ENCODE results near the gene GALNT14.
"Not testable (repeated sequence)": the region's sequence is repeated elsewhere in the genome, so short reads cannot be mapped to it uniquely, and the experiment has no call there.

The GALNT14 gene, protein sequence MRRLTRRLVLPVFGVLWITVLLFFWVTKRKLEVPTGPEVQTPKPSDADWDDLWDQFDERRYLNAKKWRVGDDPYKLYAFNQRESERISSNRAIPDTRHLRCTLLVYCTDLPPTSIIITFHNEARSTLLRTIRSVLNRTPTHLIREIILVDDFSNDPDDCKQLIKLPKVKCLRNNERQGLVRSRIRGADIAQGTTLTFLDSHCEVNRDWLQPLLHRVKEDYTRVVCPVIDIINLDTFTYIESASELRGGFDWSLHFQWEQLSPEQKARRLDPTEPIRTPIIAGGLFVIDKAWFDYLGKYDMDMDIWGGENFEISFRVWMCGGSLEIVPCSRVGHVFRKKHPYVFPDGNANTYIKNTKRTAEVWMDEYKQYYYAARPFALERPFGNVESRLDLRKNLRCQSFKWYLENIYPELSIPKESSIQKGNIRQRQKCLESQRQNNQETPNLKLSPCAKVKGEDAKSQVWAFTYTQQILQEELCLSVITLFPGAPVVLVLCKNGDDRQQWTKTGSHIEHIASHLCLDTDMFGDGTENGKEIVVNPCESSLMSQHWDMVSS

DNA sequence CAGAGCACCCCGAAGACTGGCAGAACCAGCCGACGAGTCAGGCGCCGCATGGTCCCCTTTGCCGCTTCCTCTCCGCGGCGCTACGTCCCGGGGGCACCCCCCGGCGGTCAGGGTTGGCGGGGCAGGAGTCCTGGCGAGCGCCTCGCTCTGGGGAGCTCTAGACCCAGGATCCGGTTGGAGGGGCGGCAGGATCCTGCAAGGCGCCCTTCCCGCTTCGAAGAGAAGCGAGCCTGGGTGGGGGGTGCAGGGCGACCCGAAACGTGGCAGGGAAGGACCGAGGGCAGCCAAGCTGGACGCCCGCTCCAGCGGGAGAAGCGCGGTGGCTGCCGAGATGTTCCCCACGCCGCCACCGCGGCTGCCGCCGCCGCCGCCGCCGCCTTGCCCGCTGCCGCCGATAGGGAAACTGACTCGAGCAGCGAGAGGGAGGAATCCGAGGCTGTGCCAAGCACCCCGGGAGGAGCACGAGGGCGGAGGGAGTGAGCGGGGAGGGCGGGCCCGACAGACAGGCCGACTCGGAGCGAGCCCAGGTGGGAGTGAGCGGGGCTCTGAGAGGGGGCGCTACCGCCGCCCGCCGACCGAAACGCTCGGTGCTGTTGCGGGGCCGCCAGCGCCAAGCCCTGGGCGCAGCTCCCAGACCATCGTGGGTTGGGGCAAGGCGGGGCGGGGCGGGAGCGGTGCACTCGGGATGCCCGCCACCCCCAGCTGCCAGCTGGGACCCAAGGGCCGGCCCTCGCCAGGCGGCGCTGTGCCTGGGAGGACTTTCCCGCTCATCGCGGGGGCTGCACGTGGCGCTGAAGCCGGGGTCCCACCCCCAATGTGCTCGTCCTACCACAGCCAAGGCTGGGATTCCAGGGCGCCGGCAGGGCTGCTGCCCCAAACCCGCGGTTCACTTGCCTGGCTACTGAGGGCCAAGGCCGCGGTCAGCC is at the start of gene GALNT14:
Gene GALNT14, minus strand, starts transcription at position 404 of the 926 bp plus-strand sequence. Its CDS starts 354 bp downstream, at position 50.
- DNase-seq (ENCODE audit: low spot score): no peak

DNA sequence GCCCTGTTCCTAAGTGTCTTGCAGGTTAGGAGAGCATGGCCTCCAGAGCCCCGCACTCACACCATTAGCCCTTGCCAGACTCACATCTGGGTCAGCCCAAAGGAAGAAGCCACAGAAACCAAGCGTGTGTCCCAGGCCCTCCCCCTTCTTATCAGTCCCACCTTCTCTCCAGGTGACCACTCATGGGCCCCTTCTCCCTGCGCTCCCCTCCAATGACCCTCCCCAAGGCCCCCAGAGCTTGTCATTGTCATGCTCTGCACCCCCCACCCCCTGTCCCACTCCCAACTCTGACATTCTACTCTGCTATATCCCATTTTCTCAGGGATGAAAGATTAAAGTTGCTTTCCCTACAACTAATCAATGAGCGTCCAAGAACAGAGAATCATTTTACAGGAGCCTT is 48.9 kb upstream of the GALNT14 start:
- DNase-seq (ENCODE audit: low spot score): no peak

DNA sequence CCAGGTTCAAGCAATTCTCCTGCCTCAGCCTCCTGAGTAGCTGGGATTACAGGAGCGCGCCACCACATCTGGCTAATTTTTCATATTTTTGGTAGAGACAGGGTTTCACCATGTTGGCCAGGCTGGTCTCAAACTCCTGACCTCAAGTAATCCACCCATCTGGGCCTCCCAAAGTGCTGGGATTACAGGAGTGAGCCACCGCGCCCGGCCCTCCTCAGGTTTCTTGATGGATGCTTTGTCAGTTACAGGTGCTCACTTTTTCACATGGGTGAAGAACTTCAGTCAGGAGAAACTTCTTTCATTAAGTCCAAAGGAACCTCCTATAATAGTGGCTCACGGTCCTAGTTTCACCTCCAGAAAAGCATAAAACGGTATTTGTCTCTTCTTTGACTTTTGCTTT is 45.7 kb upstream of the GALNT14 start:
- DNase-seq (ENCODE audit: low spot score): not testable (repeated sequence)

DNA sequence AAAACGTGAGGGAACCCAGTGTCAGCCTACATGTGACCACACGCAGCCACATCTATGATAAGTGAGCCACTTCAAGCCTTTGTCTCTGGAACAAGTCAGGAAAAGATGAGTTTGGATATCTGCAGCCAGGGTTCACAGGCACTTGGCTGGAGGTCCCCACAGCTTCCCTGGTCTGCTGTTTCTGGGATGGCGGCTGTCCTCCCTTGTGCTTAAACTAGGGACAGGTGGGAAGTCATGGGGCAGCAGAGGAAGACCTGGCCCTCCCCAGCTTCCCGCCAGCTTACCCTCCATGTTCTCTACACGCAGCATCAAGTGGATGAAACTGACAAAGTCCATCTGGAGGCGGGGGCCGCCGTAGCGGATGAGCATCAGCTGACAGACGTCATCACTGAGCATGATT is 38.5 kb upstream of the GALNT14 start:
- no peak for DNase-seq (ENCODE audit: low spot score)

DNA sequence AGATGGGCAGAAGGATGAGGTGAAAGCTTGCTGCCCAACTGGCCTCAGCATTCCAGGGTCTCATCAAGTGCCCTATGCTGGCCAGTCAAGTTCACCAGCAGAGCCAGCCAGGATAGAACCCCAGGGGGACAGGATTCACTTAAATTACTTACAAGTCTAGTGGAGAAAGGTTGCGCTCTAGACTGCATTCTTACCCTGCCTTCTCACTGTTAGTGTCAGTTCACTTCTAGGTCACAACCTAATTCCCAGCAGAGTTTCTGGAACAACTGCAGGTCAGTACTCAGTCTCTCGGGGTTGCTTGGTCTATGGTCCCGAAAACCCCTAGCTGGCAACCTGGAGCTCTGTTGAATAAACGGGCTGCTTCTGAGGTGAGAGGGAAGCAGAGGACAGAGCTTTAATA is 32.9 kb upstream of the GALNT14 start:
- DNase-seq (ENCODE audit: low spot score): no peak

DNA sequence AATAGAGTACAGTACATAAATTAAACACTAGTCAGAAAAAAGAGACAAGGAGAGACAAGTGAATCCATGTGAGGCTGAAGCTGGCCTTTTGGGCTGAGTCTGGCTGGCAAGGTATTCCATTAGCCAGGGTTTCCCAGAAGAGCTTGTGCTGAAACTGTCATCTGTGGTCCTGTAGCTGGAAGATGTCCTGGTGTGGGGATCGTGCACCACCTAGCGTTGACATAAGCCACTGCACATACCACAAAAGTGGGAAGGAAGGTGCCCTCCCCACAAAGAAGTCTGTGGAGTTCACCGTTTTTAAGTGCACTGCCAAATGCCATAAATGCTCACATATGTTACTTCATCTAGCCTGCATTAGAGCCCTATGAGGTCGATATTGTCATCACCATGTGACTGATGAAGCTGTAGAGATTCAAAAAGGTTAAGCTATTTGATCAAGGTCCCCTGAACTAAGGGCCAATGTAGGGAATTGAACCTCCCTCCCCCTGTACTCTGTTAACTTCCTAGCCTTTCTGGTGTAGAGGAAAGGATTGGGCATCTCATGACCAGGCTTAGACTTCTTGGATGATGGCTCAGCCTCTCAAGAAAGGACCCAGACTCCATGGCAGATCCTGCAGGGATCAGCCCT is 31.9 kb upstream of the GALNT14 start:
- peak; percentile 59 for DNase-seq (ENCODE audit: low spot score)

DNA sequence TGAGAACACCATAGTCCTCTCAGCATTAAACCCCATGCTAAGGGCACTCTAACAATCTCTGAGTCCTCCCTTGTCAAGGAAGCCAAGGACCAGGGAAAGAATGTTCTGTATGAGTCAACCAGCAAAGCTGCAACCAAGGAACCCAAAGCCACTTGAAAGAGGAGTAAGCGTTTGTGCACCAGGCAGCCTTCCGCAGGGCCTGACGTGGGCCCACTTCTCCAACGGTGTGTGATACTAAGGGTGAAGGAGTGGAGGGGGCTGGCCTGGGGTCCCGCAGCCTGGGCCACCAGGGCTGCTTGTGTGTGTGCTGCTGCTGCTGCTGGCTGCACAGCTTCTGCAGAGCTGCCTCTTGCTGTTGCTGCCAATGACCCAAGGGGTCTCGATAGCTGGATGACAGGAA is 30.1 kb upstream of the GALNT14 start:
- DNase-seq (ENCODE audit: low spot score): no peak

DNA sequence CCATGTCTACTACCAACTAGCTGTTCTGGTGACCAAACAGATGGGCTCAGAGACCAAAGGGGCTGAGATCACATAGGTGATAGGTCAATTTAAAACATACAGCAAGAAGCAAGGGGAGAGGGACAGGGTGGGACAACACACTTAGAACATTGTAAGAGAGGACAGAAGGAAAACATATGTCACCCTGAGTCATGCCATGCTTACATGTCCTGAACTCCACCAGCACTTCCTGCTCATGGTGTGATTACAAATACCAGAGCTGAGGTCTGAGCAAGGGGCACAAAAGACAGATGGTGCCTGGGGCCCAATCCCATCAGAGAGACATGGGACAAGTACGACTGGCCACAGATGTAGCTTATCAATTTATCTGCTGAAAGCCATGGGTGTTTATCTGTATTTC is 28.7 kb upstream of the GALNT14 start:
- DNase-seq (ENCODE audit: low spot score): no peak

DNA sequence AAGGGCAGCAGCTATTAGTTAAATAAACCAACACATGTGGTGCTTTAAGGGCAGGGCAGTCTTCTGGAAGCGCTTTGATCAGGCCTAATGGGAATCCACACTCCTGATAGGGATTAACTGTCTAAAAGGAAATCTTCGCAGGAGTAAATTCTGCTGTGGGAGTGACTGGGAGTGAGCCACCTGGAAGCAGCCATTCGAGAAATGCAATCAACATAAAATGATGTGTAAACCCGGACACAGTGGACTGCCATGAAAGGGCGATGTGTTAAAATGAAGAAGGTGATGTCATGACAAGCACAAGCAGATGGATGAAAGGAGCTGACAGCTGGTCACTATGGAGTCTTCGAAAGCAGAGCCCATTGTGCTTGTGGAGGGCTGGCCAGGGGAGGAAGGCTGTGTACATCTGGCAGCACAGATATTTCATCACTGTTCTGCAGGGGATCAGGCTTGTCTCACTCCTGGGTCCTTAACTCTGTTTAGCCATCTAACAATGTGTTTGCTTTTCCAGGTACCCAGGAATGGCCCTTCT is 24.8 kb upstream of the GALNT14 start:
- DNase-seq (ENCODE audit: low spot score): no peak

DNA sequence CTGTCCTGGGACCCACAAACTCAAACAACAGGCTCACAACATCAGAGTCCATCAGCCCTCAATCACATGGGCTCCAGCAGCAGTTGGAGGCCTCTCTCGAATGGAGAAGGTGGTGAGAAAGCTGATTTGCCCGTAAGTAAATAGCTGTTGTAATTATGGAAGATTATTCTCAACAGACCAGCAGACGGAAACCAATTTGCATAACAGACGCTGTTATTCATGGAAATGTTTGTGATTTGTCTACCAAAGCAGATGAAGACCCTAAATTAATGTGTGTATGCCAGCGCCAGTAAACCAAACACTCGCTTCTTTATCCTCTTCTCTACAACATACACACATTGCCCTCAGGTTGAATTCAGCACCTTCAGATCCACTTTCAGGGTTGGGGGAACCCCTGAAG is 23.4 kb upstream of the GALNT14 start:
- no peak for DNase-seq (ENCODE audit: low spot score)

DNA sequence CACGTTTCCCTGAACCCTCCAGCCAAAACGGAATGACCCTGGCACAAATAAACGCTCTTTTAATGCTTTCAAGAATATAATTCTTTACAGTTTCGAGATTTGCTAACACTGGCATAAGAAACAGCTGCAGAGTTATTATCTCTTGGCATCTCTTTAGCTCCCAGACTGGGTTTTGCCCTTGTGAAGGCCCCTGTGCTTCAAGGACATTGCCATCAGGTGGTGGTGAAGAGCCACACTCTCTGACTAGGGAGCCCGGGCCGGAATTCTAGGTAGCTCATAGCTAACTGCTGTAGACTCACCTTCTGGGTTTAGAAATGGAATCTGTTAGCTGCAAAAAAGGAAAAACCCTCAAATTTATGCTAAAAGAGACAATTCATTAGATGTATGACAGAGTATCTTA is 13.3 kb upstream of the GALNT14 start:
- DNase-seq (ENCODE audit: low spot score): peak; percentile 12

DNA sequence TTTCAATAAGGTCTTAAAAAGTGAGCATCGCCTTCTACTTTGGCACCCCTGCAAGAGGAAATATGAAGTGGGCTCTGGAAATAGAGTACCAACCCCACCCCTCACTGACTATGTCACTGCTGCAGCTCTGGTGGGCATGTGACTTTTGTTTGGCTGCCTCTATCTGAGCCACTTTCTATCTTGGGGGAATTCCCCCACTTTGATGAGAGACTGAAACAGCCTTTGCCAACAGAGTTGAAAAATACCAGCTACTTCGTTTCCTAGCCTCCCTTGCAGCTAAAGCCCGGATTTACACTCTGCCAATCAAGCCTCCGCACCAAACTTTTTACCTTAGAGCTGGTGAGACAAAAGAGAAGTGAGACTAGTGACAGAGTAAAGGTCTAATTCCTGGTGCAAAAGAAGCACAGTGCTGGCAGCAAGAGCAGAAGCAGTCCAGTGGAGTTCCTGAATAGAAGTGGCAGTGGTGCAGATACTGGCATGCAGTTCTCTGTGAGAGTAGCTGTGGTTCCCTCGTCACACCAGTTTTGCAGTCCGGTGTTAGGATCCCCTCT is 12.0 kb upstream of the GALNT14 start:
- no peak for DNase-seq (ENCODE audit: low spot score)

DNA sequence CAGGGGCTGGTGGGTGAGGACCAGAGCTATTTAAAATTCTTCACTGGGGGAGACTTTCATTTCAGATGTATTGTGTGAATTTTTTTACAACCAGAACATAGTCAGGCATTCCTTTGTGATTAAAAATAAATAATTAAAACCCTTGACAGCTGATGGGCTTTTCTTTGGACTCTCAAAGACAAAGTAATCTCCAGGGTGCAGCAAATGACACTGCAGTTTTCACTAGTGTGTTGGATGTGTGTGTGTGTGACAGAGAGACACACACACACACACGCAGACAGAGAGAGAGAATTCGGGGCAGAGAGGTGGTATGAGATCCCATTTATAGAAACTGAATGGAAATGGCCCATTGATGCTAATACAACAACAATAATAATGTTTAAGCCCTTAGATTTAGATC is 10.3 kb upstream of the GALNT14 start:
- no peak for DNase-seq (ENCODE audit: low spot score)

DNA sequence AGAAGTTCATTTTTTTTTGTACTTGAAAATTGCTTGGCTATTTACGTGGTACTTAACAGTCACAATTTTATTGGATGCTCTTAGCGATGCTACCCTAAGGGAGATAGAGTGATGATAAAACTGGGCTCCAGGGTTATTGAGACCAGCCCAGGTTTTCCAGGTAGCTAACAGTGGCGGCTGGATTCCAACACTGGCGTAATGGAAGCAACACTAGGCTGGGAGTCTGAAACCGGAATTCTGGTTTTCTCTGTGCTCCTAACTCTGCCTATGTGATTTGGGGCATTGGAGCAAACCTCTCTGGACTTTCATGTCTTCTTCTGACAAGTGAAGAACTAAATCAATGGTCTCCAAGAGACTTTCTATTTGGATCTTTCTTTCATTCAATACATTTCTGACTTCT is 9.4 kb upstream of the GALNT14 start:
- no peak for DNase-seq (ENCODE audit: low spot score)

DNA sequence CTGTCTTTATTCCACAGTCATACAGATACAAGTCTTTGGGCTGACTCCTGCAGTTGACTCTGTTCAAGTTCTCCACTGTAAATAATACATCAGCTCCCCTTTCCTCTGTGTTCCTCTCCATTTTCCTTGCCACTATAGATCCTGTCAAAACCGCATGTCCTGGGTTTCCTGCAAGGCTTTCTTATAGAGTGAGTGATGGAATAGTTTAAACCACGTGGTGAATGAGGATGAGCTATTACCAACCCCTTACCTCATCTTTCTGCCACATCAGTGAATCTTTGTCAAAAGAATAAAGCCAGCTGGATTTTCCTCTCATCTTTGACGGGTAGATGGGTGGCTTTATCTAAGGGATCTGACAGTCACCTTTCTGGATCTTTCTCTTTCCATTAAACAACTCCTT is 3.9 kb upstream of the GALNT14 start:
- no peak for DNase-seq (ENCODE audit: low spot score)

DNA sequence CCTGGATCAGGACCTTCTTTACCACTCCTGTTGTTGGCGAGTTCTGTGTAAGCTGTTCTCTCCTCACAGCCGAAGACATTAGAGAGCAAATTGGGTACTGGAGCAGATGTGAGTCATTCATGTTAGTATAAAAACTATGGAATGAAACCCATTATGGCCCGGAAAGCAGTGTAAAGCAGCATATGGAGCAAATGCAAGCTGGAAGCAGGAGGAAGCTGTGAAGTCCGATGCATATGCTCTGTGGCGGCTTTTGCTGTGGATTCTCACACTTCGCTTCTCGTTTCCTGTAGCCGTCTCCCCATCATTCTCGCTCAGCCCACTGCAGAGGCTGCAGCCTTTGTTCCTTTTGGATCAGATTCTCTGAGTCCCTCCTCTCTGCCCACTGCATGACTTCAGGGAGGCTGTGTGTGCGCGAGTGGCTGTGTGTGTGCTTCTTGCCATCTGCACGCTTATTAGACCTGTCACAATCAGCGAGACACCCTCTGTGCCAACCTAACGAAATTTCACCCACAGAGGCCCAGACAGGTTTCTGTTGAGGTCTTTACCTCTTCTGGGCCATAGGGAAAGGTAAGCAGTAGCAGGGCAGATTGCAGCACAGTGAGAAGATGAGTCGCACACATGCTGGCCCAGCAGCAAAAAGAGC is 3.3 kb upstream of the GALNT14 start:
- no peak for DNase-seq (ENCODE audit: low spot score)

DNA sequence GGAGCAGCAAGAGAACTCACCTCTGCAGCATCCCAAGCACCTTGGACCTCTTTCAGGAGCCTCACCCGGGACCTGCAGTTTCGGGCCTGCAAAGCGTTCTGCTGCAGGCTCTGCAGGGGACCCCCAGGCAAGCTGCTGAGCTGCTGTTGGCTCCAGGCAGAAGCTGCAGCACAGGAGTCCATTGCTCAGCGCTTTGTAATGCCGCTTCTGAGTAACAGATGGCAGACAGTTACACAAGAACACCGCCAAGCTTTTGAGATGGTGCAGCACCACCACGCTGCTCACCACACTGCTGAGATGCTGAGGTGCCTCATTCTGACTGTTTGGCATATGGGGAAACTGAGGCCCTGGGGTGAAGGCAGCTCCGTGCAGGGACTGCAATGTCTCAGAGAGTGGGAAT is 1.9 kb upstream of the GALNT14 start:
- DNase-seq (ENCODE audit: low spot score): no peak

DNA sequence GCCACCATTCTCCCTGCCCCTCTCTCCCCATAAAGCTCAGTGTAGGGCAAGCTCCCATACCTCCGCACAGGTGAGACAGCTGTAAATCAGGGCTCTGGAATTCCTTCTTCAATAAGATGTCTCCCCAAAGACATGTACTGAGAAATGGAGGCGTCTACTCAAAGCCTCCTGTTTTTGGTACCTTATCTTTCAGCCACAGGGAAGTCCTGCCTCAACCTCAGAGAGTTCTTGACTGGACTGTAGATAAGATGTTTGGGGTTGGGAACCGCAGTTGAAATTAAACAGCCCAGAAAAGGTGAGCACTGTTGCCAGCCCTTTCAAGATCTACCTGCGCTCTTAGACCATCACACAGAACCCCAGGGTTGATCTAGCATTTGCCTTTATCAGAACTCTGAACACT is 1.4 kb upstream of the GALNT14 start:
- DNase-seq (ENCODE audit: low spot score): no peak

DNA sequence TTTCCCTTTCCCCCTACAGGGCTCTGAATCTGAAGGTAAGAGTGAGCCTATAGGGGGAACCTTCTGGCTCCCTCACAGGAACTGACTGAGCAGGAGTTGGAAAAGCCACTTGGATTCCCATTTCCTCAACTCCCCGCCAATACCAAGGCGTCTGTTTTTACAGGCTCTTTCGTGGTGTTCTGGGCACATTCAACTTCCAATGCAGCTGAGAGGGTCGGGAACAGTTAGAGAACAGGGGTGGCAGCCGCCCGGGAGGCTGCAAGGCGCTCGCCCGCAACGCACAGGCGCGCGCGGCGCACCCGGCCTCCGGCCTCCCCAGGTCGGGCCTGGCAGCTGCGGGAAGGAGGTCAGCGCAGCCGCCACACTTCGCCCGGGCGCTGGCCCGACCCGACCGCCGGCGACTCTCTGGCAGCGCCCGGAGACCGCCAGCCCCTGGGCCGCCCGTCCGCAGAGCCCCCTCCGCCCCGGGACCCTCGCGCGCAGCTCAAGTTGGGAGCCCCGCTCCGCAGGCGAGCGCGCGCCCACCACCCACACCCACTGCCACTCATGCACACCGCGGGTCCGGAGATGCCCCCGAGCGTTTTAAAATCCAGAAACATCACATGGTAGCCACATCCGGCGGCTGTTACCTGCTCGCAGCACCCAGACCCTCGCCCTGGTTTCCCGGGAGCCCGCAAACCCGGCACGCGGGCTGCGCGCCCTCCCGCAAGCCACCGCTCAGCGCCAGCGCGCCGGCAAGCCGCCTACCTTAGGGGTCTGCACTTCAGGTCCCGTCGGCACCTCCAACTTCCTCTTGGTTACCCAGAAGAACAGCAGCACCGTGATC is 816 bp downstream of the GALNT14 start:
- DNase-seq (ENCODE audit: low spot score): no peak

DNA sequence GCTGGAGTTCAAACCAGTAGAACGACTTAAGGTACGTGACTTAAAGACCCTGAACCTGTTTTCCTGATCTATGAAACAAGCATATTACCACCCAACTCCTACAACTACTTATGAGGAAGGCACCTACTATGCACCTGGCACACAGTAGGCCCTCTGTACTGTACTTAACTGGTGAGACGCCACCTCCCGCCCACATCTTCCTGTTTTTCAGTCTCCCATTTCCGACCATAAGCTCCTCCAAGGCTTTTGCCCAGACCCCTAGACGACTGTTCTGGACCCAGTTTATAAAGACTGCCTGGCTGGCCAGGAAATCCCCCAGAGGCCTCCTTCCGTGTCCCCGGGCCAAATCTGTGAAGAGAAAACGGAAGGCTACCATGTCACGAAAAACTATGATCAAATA is 1.5 kb downstream of the GALNT14 start:
- DNase-seq (ENCODE audit: low spot score): no peak
